Cardiac atrium fibroblast (primary cell): ENCODE data around the gene GGACT. TPM values are rescaled to one million over a fixed set of nuclear protein-coding genes. Genes with fewer than 3 reads are reported as not detected.

Source experiments
- total RNA-seq: library from RNA; depleted of rRNA; stranded (reverse); fragments of >200 nt; gene quantifications from 2 replicates; pipeline ENCODE4 v1.2.3, GENCODE V29; 2015

GGACT gene
- 5.8 and 7.0 TPM in 2 replicates for total RNA-seq

DNA sequence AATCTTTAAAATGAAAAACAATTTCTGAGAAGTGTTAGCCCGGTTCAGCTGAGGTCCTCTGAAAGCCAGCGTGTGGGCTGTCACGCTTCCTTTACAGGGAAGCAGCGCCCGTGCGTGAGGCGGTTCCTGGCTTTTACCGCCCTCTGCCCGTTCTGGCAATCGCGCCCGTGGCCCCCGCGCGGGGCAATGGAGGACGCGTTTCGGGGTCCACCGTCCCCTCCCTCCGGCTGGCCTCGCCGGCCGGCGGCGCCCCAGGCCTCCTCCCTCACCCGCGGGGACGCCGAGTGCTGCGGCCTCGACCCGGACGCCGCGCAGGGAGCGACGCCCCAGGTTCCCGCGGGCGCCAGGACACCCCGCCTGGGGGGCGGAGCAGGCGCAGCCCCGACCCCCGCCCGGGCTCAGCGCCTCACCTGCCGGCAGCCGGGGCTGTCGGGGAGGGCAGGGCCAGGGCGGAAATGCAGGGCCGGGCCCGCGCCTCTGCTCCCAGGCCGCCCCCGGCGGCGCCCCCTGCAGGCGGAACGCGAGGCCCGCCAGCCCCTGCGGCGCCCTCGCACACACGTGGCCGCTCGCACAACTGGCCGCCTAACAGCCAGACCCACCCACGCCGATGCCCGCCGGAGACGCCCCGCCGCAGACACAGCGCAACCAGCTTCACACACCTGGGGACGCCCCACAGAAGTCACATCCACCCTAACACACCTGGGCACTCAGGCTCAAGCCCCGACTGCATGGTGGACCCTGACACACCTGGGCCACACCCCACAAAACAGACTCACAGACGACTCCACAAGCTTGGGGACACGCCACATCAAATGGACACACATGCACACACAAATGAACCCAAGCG lies at the start of gene GGACT:
Gene GGACT, minus strand, starts transcription at position 459 of the 847 bp plus-strand sequence. CDS start 56,198 bp downstream, outside the sequence.

Other genes starting within 250 kb of the GGACT start
- gene TMTC4, start 86.0 kb upstream of the GGACT start, total RNA-seq: 10.2 and 18.4 TPM in 2 replicates